Measurements from ENCODE around the gene LARGE2. TPM values are rescaled to one million over a fixed set of nuclear protein-coding genes. Genes with fewer than 3 reads are reported as not detected.
A peak's percentile ranks its signal among the peaks of the same experiment; 100 is the strongest.

LARGE2 gene
- total and polyA plus RNA-seq, 2 donors (not counting 3 experiments of a cell fraction or from before 2014, with no cell fraction given) = 0.06 TPM; not detected in 1

DNA sequence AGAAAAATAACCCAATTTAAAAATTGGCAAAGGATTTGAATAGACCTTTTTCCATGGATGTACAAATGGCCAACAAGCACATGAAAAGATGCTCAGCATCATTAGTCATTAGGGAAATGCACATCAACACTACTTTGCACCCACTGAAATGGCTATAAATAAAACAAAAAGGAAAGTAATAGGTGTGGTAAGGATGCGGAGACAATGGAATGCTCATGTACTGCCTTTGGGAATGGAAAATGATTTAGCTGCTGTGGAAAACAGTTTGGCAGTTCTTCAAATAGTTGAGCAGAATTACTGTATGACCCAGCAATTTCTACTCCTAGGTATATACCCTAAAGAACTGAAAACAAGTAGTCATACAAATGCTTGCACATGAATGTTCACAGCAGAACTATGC lies 37.4 kb downstream of the LARGE2 start:
- Histone ChIP-seq H3K4me1 (ENCODE audit: control insufficient read depth, extremely low read depth, insufficient read depth, low read length) (no peaks in the 10 kb centered on the region), H3K79me2 (ENCODE audit: control insufficient read depth, insufficient read depth, low read length) (no peaks in the 10 kb centered on the region), H3K9me1 (replicated peaks; ENCODE audit: control insufficient read depth, extremely low read depth, insufficient read depth, low read length) (no peaks in the 10 kb centered on the region), H3K9ac (replicated peaks; ENCODE audit: extremely low read depth, insufficient read depth, low read length) (no peak overlapping the region), H4K20me1 (replicated peaks; ENCODE audit: control insufficient read depth, extremely low read depth, insufficient read depth, low read length) (no peaks in the 10 kb centered on the region), H3K4me2 (ENCODE audit: insufficient read depth, low read length) (no peak overlapping the region), H3K27ac (ENCODE audit: insufficient read depth, low read depth, low read length) (no peak overlapping the region), H3K27me3 (ENCODE audit: control insufficient read depth in 2 of 2, insufficient read depth in 2 of 2, low read length in 2 of 2) (no peaks in the 10 kb centered on the region), H3K36me3 (ENCODE audit: control insufficient read depth in 2 of 2, extremely low read depth in 1 of 2, insufficient read depth in 2 of 2, low read length in 2 of 2) (peaks cover 0 to 7% of the 10 kb centered on the region in 2 experiments), H3K9me3 (replicated peaks; ENCODE audit: control insufficient read depth, insufficient read depth, low read length) (no peaks in the 10 kb centered on the region), H2AFZ (ENCODE audit: low read depth, low read length) (no peak overlapping the region), H3K4me3 (replicated peaks in 1 of 3; ENCODE audit: insufficient read depth in 1 of 3, low read depth in 1 of 3, low read length in 3 of 3) (no peak overlapping the region)
- dilution Hi-C loops (cut with MboI; ENCODE audit: extremely low pct_ligation_motif_present, low sequenced_read_pairs) (no loop called here), intact Hi-C loops (cut with micrococcal nuclease) (no loop called here)
- no peak for DNase-seq (ENCODE audit: low read depth, low spot score)
- TF ChIP-seq, protein P1, sequence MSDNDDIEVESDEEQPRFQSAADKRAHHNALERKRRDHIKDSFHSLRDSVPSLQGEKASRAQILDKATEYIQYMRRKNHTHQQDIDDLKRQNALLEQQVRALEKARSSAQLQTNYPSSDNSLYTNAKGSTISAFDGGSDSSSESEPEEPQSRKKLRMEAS (IDR thresholded peaks at IDR 0.05; ENCODE audit: insufficient read depth, insufficient read length) = no peak
- CTCF ChIA-PET = interaction anchor here (1.0 kb wide), 1 partner anchor 10 kb away, joined by 4 read pairs; no protein-coding TSS in a partner anchor
- BruUV-seq (replicated peaks) = no TSS peak
- peak; percentile 47 for FAIRE-seq
- POLR2A ChIA-PET = no interaction called here

DNA sequence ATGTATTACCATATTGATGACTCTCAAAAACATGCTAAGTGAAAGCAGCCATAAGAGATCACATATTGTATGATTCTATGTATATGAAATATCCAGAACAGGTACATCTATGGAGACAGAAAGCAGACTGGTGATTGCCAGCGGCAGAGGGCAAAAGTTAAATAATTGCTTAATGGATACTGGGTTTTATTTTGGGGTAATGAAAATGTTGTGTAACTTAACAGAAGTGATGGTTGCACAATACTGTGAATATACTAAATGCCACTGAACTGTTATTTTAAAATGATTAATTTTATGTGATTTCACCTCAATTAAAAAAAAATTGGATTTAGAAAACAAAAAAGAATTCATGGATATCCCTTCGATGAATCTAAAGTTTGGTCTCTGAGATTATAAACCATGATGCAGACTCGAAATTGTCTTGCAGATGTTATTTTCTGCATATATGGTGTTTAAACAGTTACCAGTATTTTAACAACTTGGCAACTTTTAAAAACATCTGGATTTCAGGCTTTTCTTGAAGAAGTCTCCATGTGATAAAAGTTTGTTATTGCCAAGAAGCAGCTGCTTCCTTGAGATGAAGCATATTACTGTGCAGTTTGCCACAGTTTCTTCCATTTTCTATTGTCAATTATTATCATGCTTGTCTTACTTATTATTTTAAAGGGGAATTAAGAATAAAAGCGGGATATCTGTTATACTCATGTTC lies 38.1 kb downstream of the LARGE2 start:
- TF ChIP-seq FOS (IDR thresholded peaks at IDR 0.05; ENCODE audit: borderline replicate concordance, insufficient read depth, low read length) = no peak
- no peak for TF ChIP-seq GATA2 (IDR thresholded peaks at IDR 0.05; ENCODE audit: insufficient read depth, insufficient read length, low read depth, low read length)
- no peak for TF ChIP-seq EZH2 (IDR thresholded peaks at IDR 0.05; ENCODE audit: borderline replicate concordance, low read depth, low read length, severe bottlenecking)
- TF ChIP-seq, protein P1 (IDR thresholded peaks at IDR 0.05; ENCODE audit: insufficient read depth, insufficient read length) = no peak
- TF ChIP-seq, protein P2, sequence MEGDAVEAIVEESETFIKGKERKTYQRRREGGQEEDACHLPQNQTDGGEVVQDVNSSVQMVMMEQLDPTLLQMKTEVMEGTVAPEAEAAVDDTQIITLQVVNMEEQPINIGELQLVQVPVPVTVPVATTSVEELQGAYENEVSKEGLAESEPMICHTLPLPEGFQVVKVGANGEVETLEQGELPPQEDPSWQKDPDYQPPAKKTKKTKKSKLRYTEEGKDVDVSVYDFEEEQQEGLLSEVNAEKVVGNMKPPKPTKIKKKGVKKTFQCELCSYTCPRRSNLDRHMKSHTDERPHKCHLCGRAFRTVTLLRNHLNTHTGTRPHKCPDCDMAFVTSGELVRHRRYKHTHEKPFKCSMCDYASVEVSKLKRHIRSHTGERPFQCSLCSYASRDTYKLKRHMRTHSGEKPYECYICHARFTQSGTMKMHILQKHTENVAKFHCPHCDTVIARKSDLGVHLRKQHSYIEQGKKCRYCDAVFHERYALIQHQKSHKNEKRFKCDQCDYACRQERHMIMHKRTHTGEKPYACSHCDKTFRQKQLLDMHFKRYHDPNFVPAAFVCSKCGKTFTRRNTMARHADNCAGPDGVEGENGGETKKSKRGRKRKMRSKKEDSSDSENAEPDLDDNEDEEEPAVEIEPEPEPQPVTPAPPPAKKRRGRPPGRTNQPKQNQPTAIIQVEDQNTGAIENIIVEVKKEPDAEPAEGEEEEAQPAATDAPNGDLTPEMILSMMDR (IDR thresholded peaks at IDR 0.05; ENCODE audit: extremely low read depth in 1 of 2, insufficient read depth in 1 of 2, low read depth in 1 of 2, low read length in 2 of 2) = no peak

More for the DNA sequence above, 38.1 kb downstream of the LARGE2 start:
- Histone ChIP-seq H3K9me1 (replicated peaks; ENCODE audit: control insufficient read depth, extremely low read depth, insufficient read depth, low read length) (no peaks in the 10 kb centered on the region), H3K9me3 (replicated peaks; ENCODE audit: control insufficient read depth, insufficient read depth, low read length) (no peaks in the 10 kb centered on the region), H4K20me1 (replicated peaks; ENCODE audit: control insufficient read depth, extremely low read depth, insufficient read depth, low read length) (no peaks in the 10 kb centered on the region), H3K4me2 (ENCODE audit: insufficient read depth, low read length) (no peak overlapping the region), H3K9ac (replicated peaks; ENCODE audit: extremely low read depth, insufficient read depth, low read length) (no peak overlapping the region), H3K27ac (ENCODE audit: insufficient read depth, low read depth, low read length) (no peak overlapping the region), H3K4me3 (replicated peaks in 1 of 3; ENCODE audit: insufficient read depth in 1 of 3, low read depth in 1 of 3, low read length in 3 of 3) (no peak overlapping the region), H3K36me3 (ENCODE audit: control insufficient read depth in 2 of 2, extremely low read depth in 1 of 2, insufficient read depth in 2 of 2, low read length in 2 of 2) (peaks cover 0 to 6% of the 10 kb centered on the region in 2 experiments), H3K79me2 (ENCODE audit: control insufficient read depth, insufficient read depth, low read length) (no peaks in the 10 kb centered on the region), H2AFZ (ENCODE audit: low read depth, low read length) (no peak overlapping the region), H3K27me3 (ENCODE audit: control insufficient read depth in 2 of 2, insufficient read depth in 2 of 2, low read length in 2 of 2) (no peaks in the 10 kb centered on the region), H3K4me1 (ENCODE audit: control insufficient read depth, extremely low read depth, insufficient read depth, low read length) (no peaks in the 10 kb centered on the region)
- ChIA-PET POLR2A (no interaction called here), CTCF (interaction anchor here (1.4 kb wide), 1 partner anchor 46 kb away, joined by 3 read pairs; no protein-coding TSS in a partner anchor)
- dilution Hi-C loops (cut with MboI; ENCODE audit: extremely low pct_ligation_motif_present, low sequenced_read_pairs) (no loop called here), intact Hi-C loops (cut with micrococcal nuclease) (no loop called here)
- no peak for DNase-seq (ENCODE audit: low read depth, low spot score)
- BruUV-seq (replicated peaks) = no TSS peak
- FAIRE-seq = no peak

Data from endothelial cell of umbilical vein (primary cell).